GM12875 (cell line): ENCODE data around the gene PIM3.

ENCODE experiments used
- H3K4me3 ChIP-seq: one replicate; pipeline ENCODE4 v1.5.1; 2011; ENCODE audit warnings: low read depth, low read length, control low read depth
- TF ChIP-seq, protein P1 (sequence below): IDR thresholded peaks from 2 replicates; pipeline ENCODE4 v1.5.1; 2011; ENCODE audit warnings: low read depth, mild to moderate bottlenecking, control low read depth, inconsistent platforms, low read length, moderate library complexity, borderline replicate concordance; ENCODE audit not compliant: insufficient read depth

Gene PIM3

DNA sequence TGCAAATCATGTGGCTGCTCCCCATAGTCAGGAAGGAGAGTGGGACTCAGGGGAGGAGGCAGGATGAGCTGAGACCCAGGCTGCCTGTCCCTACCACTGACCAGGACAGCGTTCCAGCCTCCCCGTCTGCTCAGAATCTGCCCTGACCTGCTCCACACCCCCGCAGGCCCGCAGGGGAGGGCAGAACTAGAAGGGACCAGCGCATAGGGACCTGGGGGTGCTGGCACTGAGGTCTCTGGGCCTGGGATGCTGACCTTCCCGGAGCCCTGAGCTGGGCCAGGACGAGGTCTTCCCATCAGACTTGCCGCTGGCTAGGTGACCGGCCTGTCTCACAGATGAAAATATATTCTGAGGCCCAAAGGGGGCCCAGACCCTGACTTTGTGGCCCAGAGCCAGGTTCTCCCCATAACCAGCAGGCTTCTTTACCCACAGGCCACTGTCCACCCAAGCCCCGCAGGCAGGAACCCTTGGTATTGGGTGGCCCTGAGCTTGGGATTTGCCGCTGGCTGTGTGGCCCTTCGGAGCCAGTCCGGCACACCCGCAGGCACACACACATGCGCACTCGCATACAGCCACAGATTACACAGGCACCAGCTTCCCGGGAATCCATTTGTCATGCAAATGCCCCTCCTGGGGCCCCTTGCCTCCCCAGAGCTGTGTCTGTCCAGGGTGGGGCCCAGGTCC, 13.8 kb upstream of the PIM3 start:
- no peak overlapping the region for H3K4me3 ChIP-seq
- TF ChIP-seq, protein P1, sequence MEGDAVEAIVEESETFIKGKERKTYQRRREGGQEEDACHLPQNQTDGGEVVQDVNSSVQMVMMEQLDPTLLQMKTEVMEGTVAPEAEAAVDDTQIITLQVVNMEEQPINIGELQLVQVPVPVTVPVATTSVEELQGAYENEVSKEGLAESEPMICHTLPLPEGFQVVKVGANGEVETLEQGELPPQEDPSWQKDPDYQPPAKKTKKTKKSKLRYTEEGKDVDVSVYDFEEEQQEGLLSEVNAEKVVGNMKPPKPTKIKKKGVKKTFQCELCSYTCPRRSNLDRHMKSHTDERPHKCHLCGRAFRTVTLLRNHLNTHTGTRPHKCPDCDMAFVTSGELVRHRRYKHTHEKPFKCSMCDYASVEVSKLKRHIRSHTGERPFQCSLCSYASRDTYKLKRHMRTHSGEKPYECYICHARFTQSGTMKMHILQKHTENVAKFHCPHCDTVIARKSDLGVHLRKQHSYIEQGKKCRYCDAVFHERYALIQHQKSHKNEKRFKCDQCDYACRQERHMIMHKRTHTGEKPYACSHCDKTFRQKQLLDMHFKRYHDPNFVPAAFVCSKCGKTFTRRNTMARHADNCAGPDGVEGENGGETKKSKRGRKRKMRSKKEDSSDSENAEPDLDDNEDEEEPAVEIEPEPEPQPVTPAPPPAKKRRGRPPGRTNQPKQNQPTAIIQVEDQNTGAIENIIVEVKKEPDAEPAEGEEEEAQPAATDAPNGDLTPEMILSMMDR: no peak

DNA sequence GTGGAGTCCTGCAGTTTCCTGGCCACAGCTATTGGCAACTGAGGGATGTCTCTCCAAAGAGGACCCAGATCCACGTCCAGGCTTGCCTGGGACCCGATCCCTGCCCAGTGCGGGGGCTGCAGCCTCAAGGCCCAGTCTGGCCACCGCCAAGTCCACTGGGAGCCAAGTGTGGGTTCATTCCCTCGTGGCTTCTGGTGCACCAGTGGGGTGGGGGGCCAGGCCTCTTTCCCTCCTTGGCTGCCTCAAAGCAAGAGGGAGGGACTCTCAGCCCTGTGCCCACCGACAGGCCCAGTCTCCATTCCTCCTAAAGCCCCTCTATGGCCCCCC, 13.3 kb upstream of the PIM3 start:
- H3K4me3 ChIP-seq: no peak overlapping the region
- TF ChIP-seq, protein P1: no peak

DNA sequence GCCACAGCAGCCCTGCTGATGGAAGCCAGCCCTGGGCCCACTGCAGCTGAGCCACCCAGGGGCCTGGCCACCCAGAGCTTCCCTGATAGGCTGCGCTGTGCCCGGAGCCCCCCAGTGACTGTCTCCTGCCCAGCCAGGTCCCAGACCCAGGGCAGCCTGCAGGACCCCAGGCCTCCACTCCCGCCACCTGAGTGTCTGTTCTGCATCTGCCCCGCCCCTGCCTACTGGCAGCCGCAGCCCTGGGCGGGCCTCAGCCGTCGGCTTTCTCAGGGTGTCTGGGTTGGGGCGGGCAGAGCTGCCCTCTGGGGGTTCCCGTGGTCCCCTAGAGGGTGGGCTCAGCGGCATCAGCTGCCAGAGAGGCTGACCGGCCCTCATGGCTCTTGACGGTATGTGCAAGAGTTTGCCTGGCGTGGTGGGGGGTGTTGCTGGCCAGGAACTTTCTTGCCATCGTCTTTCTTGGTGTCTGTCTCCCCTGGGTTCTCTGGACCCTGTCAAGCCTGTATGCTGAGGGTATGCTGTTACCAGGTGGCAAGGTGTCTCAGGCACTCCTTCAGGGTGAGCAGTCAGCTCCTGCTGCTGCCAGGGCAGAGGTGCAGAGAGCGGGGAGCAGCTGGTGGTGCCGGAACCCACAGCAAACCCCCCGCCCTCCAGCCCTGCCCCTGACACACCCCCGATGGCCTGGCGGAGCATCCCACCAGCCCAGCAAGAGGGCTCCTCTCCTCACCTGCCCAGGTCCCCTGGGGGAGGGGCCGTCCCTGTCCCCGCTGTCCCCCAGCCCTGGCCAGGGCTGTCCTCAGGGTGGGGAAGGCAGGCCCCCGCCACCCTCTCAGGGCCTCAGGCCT, 12.2 kb upstream of the PIM3 start:
- H3K4me3 ChIP-seq: no peak overlapping the region
- TF ChIP-seq, protein P1: no peak

DNA sequence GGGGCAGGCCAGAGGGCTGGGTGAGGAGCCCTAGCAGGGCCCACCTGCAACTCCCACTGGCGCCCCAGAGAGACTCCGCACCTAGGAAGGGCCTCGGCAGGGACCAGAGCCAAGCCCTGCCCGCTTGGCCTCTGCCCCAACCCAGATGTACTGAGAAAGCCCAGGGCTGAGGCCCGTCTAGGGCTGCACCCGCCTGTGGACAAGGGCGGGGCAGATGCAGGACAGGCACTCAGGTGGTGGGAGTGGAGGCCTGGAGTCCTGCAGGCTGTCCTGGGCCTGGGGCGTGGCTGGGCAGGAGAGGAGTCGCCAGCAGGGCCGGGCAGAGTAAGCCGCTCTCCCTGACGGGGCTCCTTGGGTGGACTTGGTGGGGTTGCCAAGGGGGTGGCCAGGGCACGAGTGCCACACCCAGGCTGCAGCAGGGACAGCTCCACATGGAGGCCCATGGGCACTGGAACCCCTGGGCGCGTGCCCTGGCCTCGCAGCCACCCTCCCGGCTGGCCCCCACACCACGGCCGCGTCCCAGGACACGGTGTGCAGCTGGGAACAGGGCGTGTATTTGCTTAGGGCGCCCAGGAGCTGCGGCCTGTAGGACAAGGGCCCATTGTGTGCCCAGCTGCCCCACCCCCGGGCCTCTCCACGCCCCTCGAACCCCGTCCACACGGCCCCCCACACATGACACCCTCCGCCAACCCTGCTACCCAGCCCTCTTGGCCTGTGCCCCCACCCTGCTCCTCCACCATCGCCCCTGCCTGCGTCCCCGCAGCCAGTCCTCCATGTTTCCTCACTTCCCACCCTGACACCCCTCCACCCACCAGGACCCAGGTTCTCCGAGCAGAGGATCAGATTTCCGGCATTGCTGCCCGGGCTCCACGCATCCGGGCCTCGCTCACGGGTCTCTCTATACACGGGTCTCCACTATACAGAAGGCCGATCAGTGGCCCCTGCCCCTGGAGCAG, 11.3 kb upstream of the PIM3 start:
- TF ChIP-seq, protein P1: no peak

DNA sequence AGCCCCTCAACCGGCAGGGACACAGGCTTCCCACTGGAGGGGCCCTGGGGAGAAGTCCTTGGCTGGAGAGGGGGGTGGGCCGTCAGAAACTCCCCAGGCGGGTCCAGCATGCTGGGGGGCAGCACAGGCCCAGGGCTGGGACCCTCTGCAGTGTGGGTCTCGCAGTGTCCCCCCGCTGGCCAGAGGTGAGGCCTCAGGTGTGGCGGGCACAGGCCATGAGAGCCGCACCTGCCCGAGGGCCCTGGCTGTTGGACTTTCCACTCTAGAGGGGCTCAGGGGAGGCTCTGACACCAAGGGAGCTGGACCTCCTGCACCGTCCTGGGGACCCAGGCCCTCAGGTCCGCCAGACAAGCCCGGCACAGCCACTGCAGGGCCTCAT, 10.7 kb upstream of the PIM3 start:
- H3K4me3 ChIP-seq: no peak overlapping the region
- TF ChIP-seq, protein P1: no peak

More for the DNA sequence above, 11.3 kb upstream of the PIM3 start:
- no peak overlapping the region for H3K4me3 ChIP-seq

DNA sequence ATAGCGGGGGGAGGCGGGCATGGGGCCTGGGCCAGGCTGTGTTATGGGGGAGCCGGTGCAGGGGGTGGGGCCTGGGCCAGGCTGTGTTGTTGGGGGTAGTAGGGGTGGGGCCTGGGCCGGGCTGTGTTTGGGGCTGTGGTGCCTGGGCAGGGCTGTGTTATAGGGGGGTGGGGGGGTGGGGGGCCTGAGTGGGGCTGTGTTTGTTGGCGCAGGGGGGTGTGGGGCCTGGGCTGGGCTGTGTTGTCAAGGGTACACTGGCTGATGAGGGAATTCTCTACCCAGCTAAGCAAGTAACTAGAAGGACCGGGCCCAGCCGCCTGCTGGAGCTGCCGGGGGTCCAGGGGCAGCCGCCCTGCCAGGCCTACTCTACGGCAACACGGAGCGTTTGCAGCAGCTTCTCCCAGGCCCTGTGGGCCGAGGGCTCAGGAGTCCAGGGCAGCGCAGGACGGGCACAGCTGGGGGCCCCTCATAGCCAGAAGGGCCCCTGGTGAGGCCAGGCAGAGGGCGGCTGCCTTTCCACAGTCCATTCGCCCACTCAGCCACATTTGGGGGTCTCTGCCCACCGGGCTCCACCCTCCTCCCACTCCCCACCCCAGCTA, 10.1 kb upstream of the PIM3 start:
- TF ChIP-seq, protein P1: no peak

More for the DNA sequence above, 10.1 kb upstream of the PIM3 start:
- no peak overlapping the region for H3K4me3 ChIP-seq
